GM15510 (cell line): ENCODE measurements around the gene DGLUCY.

ENCODE experiments used
- POLR2A ChIP-seq: IDR thresholded peaks from 3 replicates; pipeline ENCODE4 v1.6.1; 2011; ENCODE audit warnings: borderline replicate concordance; ENCODE audit not compliant: insufficient read length; ENCODE audit errors: extremely low read depth

Gene DGLUCY

GRCh38 chr14:91123201-91123600, 9.3 kb downstream of the DGLUCY start:
- no peak for TF ChIP-seq POLR2A

- TF ChIP-seq POLR2A = no peak
Observed at GRCh38 chr14:91125271-91125660, 11.4 kb downstream of the DGLUCY start.

- no peak for TF ChIP-seq POLR2A
Observed at GRCh38 chr14:91125801-91126200, 11.9 kb downstream of the DGLUCY start.

GRCh38 chr14:91126761-91127160, 12.9 kb downstream of the DGLUCY start:
- no peak for TF ChIP-seq POLR2A

- TF ChIP-seq POLR2A = no peak
Observed at GRCh38 chr14:91127401-91127801, 13.5 kb downstream of the DGLUCY start.

GRCh38 chr14:91127924-91128323, 14.1 kb downstream of the DGLUCY start:
- TF ChIP-seq POLR2A = no peak

GRCh38 chr14:91128699-91129098, 14.8 kb downstream of the DGLUCY start:
- no peak for TF ChIP-seq POLR2A

- TF ChIP-seq POLR2A = no peak
Observed at GRCh38 chr14:91129261-91129660, 15.4 kb downstream of the DGLUCY start.

- no peak for TF ChIP-seq POLR2A
Observed at GRCh38 chr14:91135039-91135438, 21.2 kb downstream of the DGLUCY start.

- no peak for TF ChIP-seq POLR2A
Observed at GRCh38 chr14:91138511-91139359, 24.9 kb downstream of the DGLUCY start.

GRCh38 chr14:91139776-91140175, 25.9 kb downstream of the DGLUCY start:
- no peak for TF ChIP-seq POLR2A

GRCh38 chr14:91140672-91141071, 26.8 kb downstream of the DGLUCY start:
- TF ChIP-seq POLR2A = no peak

GRCh38 chr14:91142214-91142668, 28.4 kb downstream of the DGLUCY start:
- no peak for TF ChIP-seq POLR2A

- no peak for TF ChIP-seq POLR2A
Observed at GRCh38 chr14:91143862-91144261, 30.0 kb downstream of the DGLUCY start.

GRCh38 chr14:91144425-91145145, 30.7 kb downstream of the DGLUCY start:
- TF ChIP-seq POLR2A = no peak
